ENCODE measurements around the gene NCOA7.

NCOA7 gene

GRCh38 chr6:125791820-125792165, 1.0 kb downstream of the NCOA7 start:
- Histone ChIP-seq H3K9ac (0 out of 2 replicates have a peak overlapping the region, but pooled peaks have one; percentile 47), H3K27ac (no peak overlapping the region), H3K4me3 (IDR thresholded peaks at IDR 0.05; ENCODE audit: insufficient read depth, low read depth, low read length) (no peak overlapping the region), H3K79me2 (ENCODE audit: insufficient read depth, low read depth) (no peaks in the 10 kb centered on the region), H4K20me1 (ENCODE audit: insufficient read depth) (no peaks in the 10 kb centered on the region), H3K4me2 (peak overlapping the region; percentile 68), H2AFZ (ENCODE audit: low read depth) (peak overlapping the region; percentile 73; the same call in 1 of the 2 replicates), H3K36me3 (ENCODE audit: insufficient read depth) (no peaks in the 10 kb centered on the region), H3K4me1 (ENCODE audit: low read depth, poor library complexity, severe bottlenecking) (peaks cover 14% of the 10 kb centered on the region), H3K27me3 (ENCODE audit: insufficient read depth, low read depth) (no peaks in the 10 kb centered on the region)
- peak; percentile 1; the same call in 1 of the 2 replicates for TF ChIP-seq CTCF (conservative IDR thresholded peaks at IDR 0.05; ENCODE audit: low read depth, low read length)

GRCh38 chr6:125792172-125792571, 1.4 kb downstream of the NCOA7 start:
- H3K4me3 ChIP-seq (IDR thresholded peaks at IDR 0.05; ENCODE audit: insufficient read depth, low read depth, low read length) = no peak overlapping the region

GRCh38 chr6:125792680-125793079, 1.9 kb downstream of the NCOA7 start:
- no peak overlapping the region for H3K27ac ChIP-seq
- no peaks in the 10 kb centered on the region for H3K27me3 ChIP-seq (ENCODE audit: insufficient read depth, low read depth)
- peaks cover 14% of the 10 kb centered on the region for H3K4me1 ChIP-seq (ENCODE audit: low read depth, poor library complexity, severe bottlenecking)
- H3K4me3 ChIP-seq (IDR thresholded peaks at IDR 0.05; ENCODE audit: insufficient read depth, low read depth, low read length) = no peak overlapping the region
- no peak overlapping the region for H2AFZ ChIP-seq (ENCODE audit: low read depth)
- no peak for TF ChIP-seq CTCF (conservative IDR thresholded peaks at IDR 0.05; ENCODE audit: low read depth, low read length)
- H3K36me3 ChIP-seq (ENCODE audit: insufficient read depth) = no peaks in the 10 kb centered on the region
- H3K4me2 ChIP-seq = no peak overlapping the region
- no peaks in the 10 kb centered on the region for H3K79me2 ChIP-seq (ENCODE audit: insufficient read depth, low read depth)
- no peak overlapping the region for H3K9ac ChIP-seq
- no peaks in the 10 kb centered on the region for H4K20me1 ChIP-seq (ENCODE audit: insufficient read depth)

More at GRCh38 chr6:125792172-125792571, 1.4 kb downstream of the NCOA7 start:
- H3K9ac ChIP-seq = no peak overlapping the region
- peaks cover 14% of the 10 kb centered on the region for H3K4me1 ChIP-seq (ENCODE audit: low read depth, poor library complexity, severe bottlenecking)
- no peaks in the 10 kb centered on the region for H3K27me3 ChIP-seq (ENCODE audit: insufficient read depth, low read depth)
- no peaks in the 10 kb centered on the region for H3K36me3 ChIP-seq (ENCODE audit: insufficient read depth)
- no peak overlapping the region for H3K27ac ChIP-seq
- H2AFZ ChIP-seq (ENCODE audit: low read depth) = no peak overlapping the region
- H3K79me2 ChIP-seq (ENCODE audit: insufficient read depth, low read depth) = no peaks in the 10 kb centered on the region
- no peak for TF ChIP-seq CTCF (conservative IDR thresholded peaks at IDR 0.05; ENCODE audit: low read depth, low read length)
- H3K4me2 ChIP-seq = peak overlapping the region; percentile 68; the same call in 1 of the 2 replicates
- H4K20me1 ChIP-seq (ENCODE audit: insufficient read depth) = no peaks in the 10 kb centered on the region

GRCh38 chr6:125793280-125793679, 2.5 kb downstream of the NCOA7 start:
- Histone ChIP-seq H3K36me3 (ENCODE audit: insufficient read depth) (no peaks in the 10 kb centered on the region), H3K4me1 (ENCODE audit: low read depth, poor library complexity, severe bottlenecking) (peaks cover 14% of the 10 kb centered on the region), H4K20me1 (ENCODE audit: insufficient read depth) (no peaks in the 10 kb centered on the region), H3K9ac (no peak overlapping the region), H3K27ac (no peak overlapping the region), H3K4me2 (no peak overlapping the region), H3K4me3 (IDR thresholded peaks at IDR 0.05; ENCODE audit: insufficient read depth, low read depth, low read length) (no peak overlapping the region), H3K27me3 (ENCODE audit: insufficient read depth, low read depth) (no peaks in the 10 kb centered on the region), H3K79me2 (ENCODE audit: insufficient read depth, low read depth) (no peaks in the 10 kb centered on the region), H2AFZ (ENCODE audit: low read depth) (no peak overlapping the region)
- no peak for TF ChIP-seq CTCF (conservative IDR thresholded peaks at IDR 0.05; ENCODE audit: low read depth, low read length)
